K562 (cell line): Measurements from ENCODE around the gene HOXB6. TPM values are rescaled to one million over a fixed set of nuclear protein-coding genes. Genes with fewer than 3 reads are reported as not detected.

Experiments
- ATAC-seq: fragments of 200-7000 bp; cut with Tn5 transposase; 3 replicates; pipeline ENCODE4 v1.9.1; 2020; ENCODE audit warnings: moderate library complexity
- BruUV-seq: library from RNA; stranded (reverse); fragments of 400-500 nt; replicated peaks from 2 replicates; lab custom pipeline; 2021; lab: Mats Ljungman, UMichigan
- CTCF ChIA-PET: fragments of 300-600 bp; formaldehyde crosslinking; extraction: SDS; loops from one replicate; lab custom pipeline; 2021; ENCODE audit warnings: low intra/inter-chr PET ratio; lab: Yijun Ruan, JAX
- POLR2A ChIA-PET: fragments of 300-600, 350-650 bp; sonication (Branson Sonifier 250); formaldehyde crosslinking; extraction: SDS; loops from one replicate; lab custom pipeline; 2021; ENCODE audit warnings: antibody characterized with exemption, inconsistent platforms; lab: Yijun Ruan, JAX
- DNase-seq, 4 experiments: peaks; one replicate each; pipeline versions ENCODE4 v3.0.0 to v3.0.0-alpha.2; 2011 to 2018; ENCODE audit warnings: low spot score in 3 of 4, mixed read lengths in 3 of 4; ENCODE audit errors: extremely low read depth in 1 of 4
- FAIRE-seq: peaks from 2 replicates; lab custom pipeline; 2011; peaks lifted over from hg19 to GRCh38; lab: Jason Lieb, UNC
- H2AFZ ChIP-seq: 2 replicates; pipeline ENCODE4 v1.6.0; 2011; ENCODE audit warnings: low read depth, low read length, control low read depth, inconsistent platforms
- H3K27ac ChIP-seq: fragments of 200-600 bp; 3 replicates; pipeline ENCODE4 v1.8.0; 2011; ENCODE audit warnings: low read depth, mild to moderate bottlenecking, control low read depth, inconsistent platforms, low read length, moderate library complexity, mixed read lengths; ENCODE audit errors: extremely low read depth
- H3K27me3 ChIP-seq, 2 experiments: fragments of 300-600 bp in 1 of 2; 2 replicates in 1 of 2; 3 replicates in 1 of 2; pipeline versions ENCODE4 v1.6.0 to v1.8.0; 2011; ENCODE audit warnings: inconsistent platforms in 2 of 2, low read length in 2 of 2, mild to moderate bottlenecking in 1 of 2, mixed read lengths in 1 of 2, moderate library complexity in 1 of 2; ENCODE audit not compliant: control insufficient read depth in 2 of 2, insufficient read depth in 2 of 2
- H3K36me3 ChIP-seq: fragments of 300-600 bp; 3 replicates; pipeline ENCODE4 v1.8.0; 2011; ENCODE audit warnings: mild to moderate bottlenecking, low read length, inconsistent platforms; ENCODE audit not compliant: control insufficient read depth, insufficient read depth
- H3K4me1 ChIP-seq, 2 experiments: fragments of 200-600 bp in 1 of 2; replicated peaks in 1 of 2; 2 replicates in 1 of 2; 3 replicates in 1 of 2; pipeline versions ENCODE4 v1.5.1 to v1.8.0; 2011; ENCODE audit warnings: inconsistent platforms in 2 of 2, low read length in 2 of 2, mild to moderate bottlenecking in 1 of 2, mixed read lengths in 1 of 2, moderate library complexity in 1 of 2; ENCODE audit not compliant: control insufficient read depth in 2 of 2, insufficient read depth in 2 of 2
- H3K4me2 ChIP-seq: 2 replicates; pipeline ENCODE4 v1.6.1; 2011; ENCODE audit warnings: low read length, control low read depth, inconsistent platforms, mixed read lengths; ENCODE audit not compliant: insufficient read depth
- H3K4me3 ChIP-seq: fragments of 200-600 bp; sonication (generic), shearing (Covaris generic); 2 replicates; pipeline ENCODE4 v1.5.1; 2016; ENCODE audit warnings: control low read depth, inconsistent platforms
- H3K79me2 ChIP-seq: fragments of 200-600 bp; 3 replicates; pipeline ENCODE4 v1.8.0; 2011; ENCODE audit warnings: low read length, inconsistent platforms; ENCODE audit not compliant: control insufficient read depth, insufficient read depth
- H3K9ac ChIP-seq, 2 experiments: 2 replicates each; pipeline versions ENCODE4 v1.6.0 to v1.6.1; 2011; ENCODE audit warnings: low read depth in 2 of 2, low read length in 2 of 2, control low read depth in 1 of 2, inconsistent platforms in 1 of 2, mild to moderate bottlenecking in 1 of 2, mixed read lengths in 1 of 2; ENCODE audit not compliant: insufficient read depth in 1 of 2
- H3K9me1 ChIP-seq: one replicate; pipeline ENCODE4 v1.6.0; 2011; ENCODE audit warnings: inconsistent platforms, mild to moderate bottlenecking, low read length, moderate library complexity; ENCODE audit not compliant: control insufficient read depth, insufficient read depth
- H3K9me3 ChIP-seq: replicated peaks from 2 replicates; pipeline ENCODE4 v1.5.1; 2011; ENCODE audit warnings: low read depth, low read length, inconsistent platforms; ENCODE audit not compliant: control insufficient read depth, insufficient read depth
- H4K20me1 ChIP-seq: replicated peaks from 2 replicates; pipeline ENCODE4 v1.6.1; 2011; ENCODE audit warnings: low read length, inconsistent platforms, mixed read lengths; ENCODE audit not compliant: control insufficient read depth, insufficient read depth
- CBX8 ChIP-seq: fragments of 200-600 bp; sonication (generic); IDR thresholded peaks from 2 replicates; pipeline ENCODE4 v1.6.1; 2012; ENCODE audit warnings: borderline replicate concordance, mixed run types, low read depth, mild to moderate bottlenecking, moderate library complexity, mixed read lengths, low read length, control low read depth, inconsistent platforms; ENCODE audit not compliant: poor library complexity, severe bottlenecking; ENCODE audit errors: extremely low read depth
- HDAC1 ChIP-seq, 2 experiments: fragments of 450-650 bp; IDR thresholded peaks; 2 replicates each; pipeline ENCODE4 v1.6.1; 2016 to 2017; ENCODE audit warnings: inconsistent platforms in 1 of 2, mild to moderate bottlenecking in 1 of 2, moderate library complexity in 1 of 2
- RB1 ChIP-seq: fragments of 450-650 bp; IDR thresholded peaks from 2 replicates; pipeline ENCODE4 v1.6.1; 2017; ENCODE audit warnings: low read depth, mild to moderate bottlenecking
- WGBS: fragments of 100-300 bp; shearing (Covaris generic); methylation state at CpG from one replicate; pipeline ENCODE4 v1.1.6; 2016; ENCODE audit warnings: low coverage, mixed read lengths; ENCODE audit not compliant: insufficient coverage; ENCODE audit errors: missing lambda C conversion rate; 5-methylcytosine and 5-hydroxymethylcytosine counted together
- in situ Hi-C: fragments of 300-500 bp; cut with MboI; formaldehyde crosslinking; loops from 4 replicates; pipeline ENCODE4 v1.15.0; 2018; ENCODE audit warnings: inconsistent platforms, mixed read lengths
- intact Hi-C: fragments of 100-400 bp; cut with micrococcal nuclease; formaldehyde crosslinking; loops from 2 replicates; pipeline ENCODE4 v1.14.2; 2022
- polyA plus RNA-seq, 8 experiments: library from polyadenylated mRNA; depleted of rRNA in 4 of 8; stranded (reverse) in 5 of 8; unstranded in 3 of 8; fragments of >200 nt; fragmentation: Nextera tagmentation in 2 of 8; fragmentation: Illumina TruSeq in 1 of 8; extraction: Ambion mirVana in 2 of 8; extraction: Trizol in 1 of 8; gene quantifications; 2 replicates each; pipeline versions ENCODE4 v1.2.1 to v1.2.3, GENCODE V29; 2011 to 2014; ENCODE audit warnings: inconsistent platforms in 1 of 8, missing spikeins in 1 of 8
- total RNA-seq, 7 experiments: library from RNA; depleted of rRNA in 6 of 7; stranded (reverse); fragments of >200 nt in 6 of 7; fragmentation: Illumina TruSeq in 2 of 7; extraction: Trizol in 2 of 7; gene quantifications; 2 replicates each; pipeline versions ENCODE4 v1.2.1 to v1.2.3, GENCODE V29; 2011 to 2021; ENCODE audit warnings: low replicate concordance in 1 of 7
- TF ChIP-seq, protein P1 (sequence below): sonication (generic); IDR thresholded peaks from 2 replicates; pipeline ENCODE4 v1.6.1; 2016

The HOXB6 gene
- total and polyA plus RNA-seq, 9 of the 15 experiments (the other 6 are each of a cell fraction or from before 2014, with no cell fraction given), result 1.2 to 14.8 (median 4.9) TPM

DNA sequence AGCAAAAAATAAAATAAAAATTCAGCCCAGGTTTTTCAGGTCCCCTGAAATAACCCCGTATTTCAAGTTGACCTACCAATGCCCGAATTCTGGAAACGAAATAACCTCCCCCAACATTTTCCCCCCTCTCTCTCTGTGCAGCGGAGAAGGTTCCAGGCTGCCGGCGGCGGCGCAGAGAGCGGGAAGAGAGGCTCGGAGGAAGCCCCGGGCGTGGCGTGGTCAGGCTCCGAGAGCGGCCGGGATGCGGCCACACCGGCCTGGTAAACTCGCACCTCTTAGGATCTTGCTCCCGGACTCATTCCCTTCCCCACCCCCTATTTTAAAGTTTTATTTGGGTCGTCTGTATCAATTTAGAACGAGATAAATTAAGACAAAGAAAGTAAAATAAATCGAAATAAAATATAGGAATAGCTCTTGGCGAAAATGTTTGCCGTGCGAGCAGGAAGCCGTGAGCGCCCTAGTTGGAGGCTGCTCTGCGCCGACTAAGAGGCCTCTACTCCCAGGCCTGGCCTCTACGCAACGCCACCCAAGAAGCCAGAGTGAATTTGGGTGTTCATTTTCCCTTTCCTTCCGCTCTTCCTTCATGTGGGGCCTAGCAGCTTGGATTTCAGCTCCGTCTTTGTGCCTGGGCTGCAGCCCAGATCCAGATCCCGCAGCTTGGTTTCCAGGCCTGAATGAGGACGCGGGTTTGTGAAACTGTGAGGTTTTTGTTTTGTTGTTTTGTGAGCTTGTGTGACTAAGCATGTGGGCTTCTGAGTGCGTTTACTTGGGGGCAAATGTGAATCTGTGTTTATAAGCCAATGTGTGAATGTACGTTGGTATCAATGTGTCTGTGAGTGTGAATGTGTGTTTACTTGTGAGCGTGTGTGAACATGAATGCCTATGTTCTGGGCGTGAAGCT lies 1.5 kb upstream of the HOXB6 start:
- BruUV-seq, result no TSS peak
- Histone ChIP-seq H3K9me1 (no peaks in the 10 kb centered on the region), H3K79me2 (peaks cover 53% of the 10 kb centered on the region), H3K4me1 (peaks cover 27 to 68% of the 10 kb centered on the region in 2 experiments), H3K9me3 (no peaks in the 10 kb centered on the region), H4K20me1 (no peaks in the 10 kb centered on the region; the same call in 1 of the 2 replicates), H2AFZ (no peak overlapping the region), H3K36me3 (peaks cover 6% of the 10 kb centered on the region; the same call in 1 of the 3 replicates), H3K27me3 (no peaks in the 10 kb centered on the region), H3K9ac (peak overlapping the region in 1 of 2 experiments; percentile 32; a peak in 1 of 4 replicates), H3K4me2 (no peak overlapping the region), H3K4me3 (no peak overlapping the region)
- 94% methylated on average over 35 of the region's 41 CpGs for WGBS
- no peak for FAIRE-seq
- intact Hi-C loops (no loop called here), in situ Hi-C loops (no loop called here)
- no peak for ATAC-seq
- POLR2A ChIA-PET, result interaction anchor here (0.6 to 0.8 kb wide), 4 partner anchors 19 to 457 kb away, joined by 3 read pairs; no protein-coding TSS in a partner anchor
- CTCF ChIA-PET, result no interaction called here
- no peak for DNase-seq
- TF ChIP-seq HDAC1 (IDR thresholded peaks at IDR 0.05) (0 out of 4 replicates have a peak, but pooled peaks of 1 of the 2 experiments have one; percentile 14), CBX8 (no peak), RB1 (no peak)
- TF ChIP-seq, protein P1, sequence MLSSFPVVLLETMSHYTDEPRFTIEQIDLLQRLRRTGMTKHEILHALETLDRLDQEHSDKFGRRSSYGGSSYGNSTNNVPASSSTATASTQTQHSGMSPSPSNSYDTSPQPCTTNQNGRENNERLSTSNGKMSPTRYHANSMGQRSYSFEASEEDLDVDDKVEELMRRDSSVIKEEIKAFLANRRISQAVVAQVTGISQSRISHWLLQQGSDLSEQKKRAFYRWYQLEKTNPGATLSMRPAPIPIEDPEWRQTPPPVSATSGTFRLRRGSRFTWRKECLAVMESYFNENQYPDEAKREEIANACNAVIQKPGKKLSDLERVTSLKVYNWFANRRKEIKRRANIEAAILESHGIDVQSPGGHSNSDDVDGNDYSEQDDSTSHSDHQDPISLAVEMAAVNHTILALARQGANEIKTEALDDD, result no peak
- TF ChIP-seq, all 486 proteins: peak for 1
- H3K27ac ChIP-seq, result no peak overlapping the region
